GM18526 (cell line): ENCODE results near the gene ARHGEF28.

ENCODE experiments used
- POLR2A ChIP-seq: IDR thresholded peaks from 3 replicates; pipeline ENCODE4 v1.6.1; 2011; ENCODE audit not compliant: insufficient read length; ENCODE audit errors: extremely low read depth

Gene ARHGEF28

DNA sequence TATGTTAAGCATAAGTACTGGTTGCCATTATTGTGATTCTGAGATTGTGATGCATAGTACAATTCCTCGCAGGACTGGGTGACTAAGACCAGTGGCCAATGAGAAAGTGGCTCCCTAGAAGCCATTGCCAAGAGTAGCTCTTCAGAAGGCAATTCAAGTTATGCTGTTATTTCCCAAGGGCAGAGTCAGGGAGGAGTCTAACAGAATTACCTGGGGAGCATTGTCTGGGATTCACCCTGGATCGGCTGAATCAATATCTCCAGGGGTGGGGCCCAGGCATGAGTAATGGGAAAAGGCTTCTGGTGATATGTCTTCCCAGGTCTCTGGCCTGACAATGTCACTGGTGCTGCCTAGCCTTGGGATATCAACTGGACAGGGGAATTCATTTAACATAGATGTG, 10.9 kb upstream of the ARHGEF28 start:
- TF ChIP-seq POLR2A, result no peak

DNA sequence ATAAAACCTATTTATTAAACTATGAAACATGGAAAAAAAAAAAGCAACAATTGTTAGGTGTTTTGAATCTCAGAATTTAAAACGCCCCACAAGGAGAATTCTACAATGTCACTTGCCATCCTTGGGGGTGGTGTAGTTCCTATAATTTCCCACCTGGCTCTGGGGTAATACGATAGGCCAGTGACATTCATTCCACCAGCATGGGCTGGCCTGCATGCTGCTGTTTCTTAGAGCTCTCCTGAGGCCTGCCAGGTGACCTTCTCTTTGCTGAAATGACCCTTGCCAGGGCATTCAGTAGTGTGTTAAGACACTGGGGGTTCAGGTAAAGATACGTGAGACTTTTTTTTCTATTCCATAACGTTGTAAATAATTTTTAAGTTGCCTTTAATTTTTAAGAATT, 10.0 kb upstream of the ARHGEF28 start:
- TF ChIP-seq POLR2A, result no peak

DNA sequence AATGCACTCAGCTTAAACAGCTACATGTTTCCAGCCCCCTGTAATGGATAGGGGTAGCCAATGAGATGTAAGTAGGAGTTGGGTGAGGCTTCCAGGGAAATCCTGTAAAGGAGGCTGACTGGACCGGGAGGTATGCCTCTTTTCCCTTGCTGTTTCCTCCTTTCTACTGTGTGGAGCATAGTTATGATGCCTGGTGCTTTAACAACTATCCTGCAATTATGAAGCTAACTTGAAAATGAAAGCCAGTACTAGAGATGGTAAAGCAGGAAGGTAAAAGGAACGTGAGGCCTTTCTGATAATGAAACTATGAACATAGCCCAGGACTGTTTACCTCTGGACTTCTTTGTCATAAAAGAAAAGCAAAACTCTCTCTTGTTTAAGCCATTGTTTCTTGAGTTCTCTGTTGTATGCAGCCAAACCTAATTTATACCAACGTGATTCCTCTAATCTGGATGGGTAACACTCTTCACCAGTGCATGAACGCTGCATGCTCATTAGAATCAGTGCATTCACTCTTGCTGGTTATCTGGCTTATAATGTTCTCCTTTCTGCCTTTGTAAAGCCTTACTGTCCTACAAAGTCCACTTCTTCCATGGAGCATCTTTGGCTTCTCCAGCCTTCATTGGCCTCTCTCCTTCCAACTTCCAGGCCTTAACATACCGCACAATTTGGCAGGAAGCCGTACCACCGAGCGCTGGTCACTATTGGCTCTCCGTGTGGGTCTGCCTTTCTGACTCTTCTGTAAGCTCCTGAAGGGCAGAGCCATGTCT, 8.3 kb upstream of the ARHGEF28 start:
- TF ChIP-seq POLR2A, result no peak

DNA sequence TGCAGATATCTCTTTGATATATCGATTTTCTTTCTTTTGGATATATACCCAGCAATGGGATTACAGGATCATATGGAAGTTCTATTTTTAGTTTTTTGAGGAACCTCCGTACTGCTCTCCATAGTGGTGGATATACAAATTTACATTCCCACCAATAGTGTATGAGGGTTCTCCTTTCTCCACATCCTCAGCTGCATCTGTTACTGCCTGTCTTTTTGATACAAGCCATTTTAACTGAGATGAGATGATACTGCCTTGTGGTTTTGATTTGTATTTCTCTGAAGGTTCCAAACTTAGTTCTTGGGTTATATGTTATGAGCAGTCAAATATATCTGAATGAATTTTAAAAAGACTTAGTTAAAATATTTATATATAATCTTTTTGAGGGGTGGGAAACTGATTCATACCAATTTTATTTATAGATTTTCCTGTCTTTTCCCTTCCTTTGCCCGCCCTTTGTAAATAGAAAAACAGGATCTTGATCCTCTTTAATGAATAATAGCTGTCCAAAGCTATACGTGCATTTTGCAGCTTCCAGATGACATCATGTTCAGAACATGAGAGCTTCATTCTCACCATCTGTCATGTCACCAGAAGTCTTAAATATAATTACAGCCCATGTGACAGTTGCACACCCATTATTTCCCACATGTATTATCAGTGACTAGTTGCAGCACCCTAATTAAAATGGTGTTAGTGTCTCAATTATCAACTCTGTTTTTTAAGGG, 6.2 kb upstream of the ARHGEF28 start:
- no peak for TF ChIP-seq POLR2A

DNA sequence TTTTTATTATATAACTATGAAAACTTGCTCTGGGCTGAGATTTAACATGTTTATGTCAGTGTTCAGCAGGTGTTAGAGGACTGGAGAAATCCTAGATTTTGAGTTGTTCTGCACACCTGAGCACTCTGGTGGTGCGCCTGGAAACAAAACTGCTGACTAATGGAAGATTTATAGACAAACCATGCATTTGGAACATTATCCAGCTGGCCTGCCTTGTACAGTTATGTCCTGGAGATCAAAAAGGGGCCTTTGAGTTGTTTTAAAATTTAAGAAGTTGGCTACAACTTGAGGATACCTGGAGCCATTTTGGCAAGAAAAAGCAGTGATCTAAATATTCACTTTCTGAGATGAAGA, 5.7 kb upstream of the ARHGEF28 start:
- no peak for TF ChIP-seq POLR2A

DNA sequence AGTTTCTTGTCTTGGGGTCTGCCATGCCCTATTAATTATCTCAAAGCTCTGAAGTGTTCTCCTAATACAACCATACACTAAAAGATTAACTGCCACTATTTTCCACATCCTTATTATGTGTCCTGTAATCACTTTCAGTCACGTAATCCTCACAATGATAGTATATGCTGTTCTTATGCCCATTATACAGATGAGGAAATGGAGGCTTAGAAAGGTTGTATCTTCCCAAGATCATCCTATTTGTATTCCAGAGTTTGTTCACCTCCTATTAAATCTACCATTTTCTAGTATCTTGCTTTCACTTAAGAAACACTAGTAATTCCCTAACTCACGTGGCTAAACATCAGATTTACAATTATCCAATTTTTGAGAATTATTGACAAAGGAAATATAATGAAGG, 2.9 kb upstream of the ARHGEF28 start:
- TF ChIP-seq POLR2A, result no peak

DNA sequence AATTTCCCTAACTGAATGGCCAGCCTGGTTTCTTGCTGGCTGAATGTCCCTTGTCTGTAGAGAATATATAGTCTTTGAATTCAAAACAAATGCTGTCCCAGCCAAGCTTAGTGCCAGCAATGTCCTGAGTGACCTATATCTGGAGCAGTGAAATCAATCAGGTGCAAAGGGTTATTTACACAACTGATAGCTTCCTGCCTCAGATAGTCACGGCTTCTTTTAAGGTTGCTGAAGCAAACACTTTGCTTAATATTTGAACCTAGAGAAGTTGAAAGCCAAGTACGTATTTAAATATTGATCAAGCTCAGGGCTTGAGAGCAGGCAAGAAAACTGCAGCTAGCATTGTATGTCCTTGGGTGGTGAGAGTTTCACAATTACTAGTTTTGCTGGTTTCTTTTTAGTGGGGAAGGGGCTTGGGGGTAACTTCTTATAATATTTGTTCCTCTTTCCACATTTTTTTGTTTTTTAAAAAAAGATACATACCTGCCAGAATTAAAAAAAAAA, 2.0 kb upstream of the ARHGEF28 start:
- no peak for TF ChIP-seq POLR2A

DNA sequence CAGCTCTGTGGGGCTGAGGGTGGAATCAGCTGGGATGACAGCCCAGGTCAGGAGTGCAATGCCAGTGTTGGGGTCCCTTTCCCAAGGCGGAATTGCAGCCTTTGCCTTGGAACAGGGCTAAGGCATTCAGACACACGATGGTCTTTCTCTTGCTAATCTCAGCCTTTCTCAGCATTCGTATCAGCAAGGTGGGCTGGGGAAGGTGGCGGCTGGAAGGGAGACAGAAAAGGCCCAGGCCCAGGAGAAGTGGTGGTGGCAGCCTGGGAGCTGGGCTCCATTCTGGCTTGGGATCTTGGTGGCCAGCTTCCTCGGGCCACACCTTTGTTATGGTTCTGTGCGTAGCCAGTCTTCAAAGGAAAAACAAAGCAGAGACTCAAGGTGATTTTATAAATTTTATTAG, 1.1 kb upstream of the ARHGEF28 start:
- TF ChIP-seq POLR2A, result no peak

DNA sequence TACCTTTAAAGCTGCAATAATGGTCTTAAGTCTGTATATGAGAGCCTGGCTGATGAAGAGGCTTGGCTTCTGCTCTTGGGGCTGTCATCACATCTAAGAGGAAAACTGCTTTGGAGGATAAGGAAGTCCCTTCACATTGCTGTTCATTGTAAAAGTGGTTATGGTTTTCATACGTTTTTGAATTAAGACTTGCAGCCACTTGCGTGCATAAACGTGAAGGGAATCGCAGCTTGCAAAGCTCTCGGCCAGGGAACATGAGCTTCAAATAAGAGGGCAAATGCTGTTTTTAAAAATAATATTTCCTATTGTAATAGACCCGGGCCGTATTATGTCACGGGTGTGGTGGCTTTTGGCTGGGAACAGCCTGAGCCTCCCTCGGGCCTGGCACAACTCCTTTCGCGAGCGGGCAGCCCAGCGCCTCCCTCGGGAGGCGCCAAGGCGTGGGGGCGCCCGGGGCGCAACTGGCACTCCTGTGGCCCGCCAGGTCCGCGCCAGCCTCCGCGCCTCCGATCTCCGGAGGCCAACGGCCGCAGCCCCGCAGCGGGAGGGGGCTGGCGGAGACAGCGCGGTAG, 538 bp upstream of the ARHGEF28 start:
- TF ChIP-seq POLR2A, result no peak

DNA sequence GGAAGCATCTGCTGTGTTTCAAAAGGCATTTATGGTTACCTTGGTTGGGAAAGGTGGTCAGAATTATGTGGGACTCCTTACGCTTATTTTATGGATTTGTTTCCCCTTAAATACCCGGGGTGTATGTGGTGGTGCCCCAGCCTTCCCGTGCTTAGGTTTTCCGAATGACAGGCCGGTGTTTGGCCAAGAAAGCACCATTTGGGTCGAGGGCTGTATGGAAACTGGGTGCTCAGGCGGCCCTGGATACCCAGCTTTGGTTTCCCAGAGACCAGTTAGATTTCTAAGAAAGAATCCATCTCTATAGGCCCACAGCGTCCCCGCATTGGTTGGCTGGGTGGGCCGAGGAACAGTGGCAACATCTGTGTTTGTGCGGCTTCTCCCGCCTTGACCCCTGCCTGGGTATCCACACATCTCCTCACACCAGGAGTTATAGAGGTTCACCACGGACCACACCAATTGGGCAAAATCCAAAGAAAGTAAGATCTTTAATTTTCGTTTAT, 868 bp downstream of the ARHGEF28 start:
- TF ChIP-seq POLR2A, result no peak

DNA sequence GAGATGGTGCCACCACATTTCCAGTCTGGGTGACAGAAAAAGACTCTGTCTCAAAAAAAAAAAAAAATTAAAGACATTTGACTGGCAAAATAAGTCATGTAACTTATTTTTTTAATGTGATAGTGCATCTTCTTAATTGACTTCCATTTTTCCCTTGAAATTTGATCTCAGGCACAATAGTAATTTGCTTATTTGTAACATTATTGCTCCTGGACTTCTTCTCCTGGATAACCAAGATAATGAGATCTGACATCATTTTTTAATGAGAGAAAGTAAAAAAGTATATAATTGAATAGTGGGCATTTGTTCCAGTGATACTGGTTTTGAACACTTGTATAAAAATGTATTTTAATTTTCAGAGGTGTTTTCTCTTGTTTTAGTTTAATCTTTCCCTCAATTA, 3.5 kb downstream of the ARHGEF28 start:
- no peak for TF ChIP-seq POLR2A

DNA sequence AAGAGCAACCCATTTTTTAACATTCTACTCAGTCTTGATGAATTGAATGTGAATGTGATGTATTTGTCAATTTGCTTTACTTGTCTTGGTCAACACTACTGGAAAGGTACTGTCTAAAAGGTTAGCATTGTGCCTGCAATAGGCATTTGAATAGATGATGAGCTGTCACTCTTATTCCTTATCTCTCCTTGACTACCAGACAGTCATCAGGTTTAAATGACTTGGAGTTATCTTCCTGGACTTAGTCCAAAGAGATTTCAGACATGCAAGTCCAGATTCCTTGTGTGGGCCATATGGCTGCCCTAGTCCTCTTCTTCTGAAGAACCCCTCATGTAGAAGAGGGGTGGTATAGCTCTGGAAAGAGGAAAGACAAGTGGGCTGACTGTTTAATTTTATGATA, 4.8 kb downstream of the ARHGEF28 start:
- TF ChIP-seq POLR2A, result no peak

DNA sequence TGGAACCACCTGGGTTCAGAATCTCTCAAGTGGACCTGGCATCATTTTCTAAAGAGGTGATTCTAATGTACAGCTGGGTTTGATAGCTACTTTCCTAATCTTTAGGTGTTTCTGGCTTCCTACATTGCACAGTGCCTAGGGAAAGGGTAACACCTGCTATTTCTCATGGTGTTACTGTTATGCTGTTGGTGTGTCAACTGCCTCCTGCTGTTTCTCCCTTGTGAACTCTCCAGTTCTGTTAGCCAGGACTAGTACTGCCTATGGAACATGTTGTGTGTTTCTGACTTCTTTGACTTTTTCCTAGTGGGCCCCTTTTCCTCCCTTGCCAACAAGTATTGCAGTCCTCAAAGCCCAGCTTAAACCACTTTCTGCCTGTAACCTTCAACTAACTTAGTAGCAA, 5.5 kb downstream of the ARHGEF28 start:
- TF ChIP-seq POLR2A, result no peak

DNA sequence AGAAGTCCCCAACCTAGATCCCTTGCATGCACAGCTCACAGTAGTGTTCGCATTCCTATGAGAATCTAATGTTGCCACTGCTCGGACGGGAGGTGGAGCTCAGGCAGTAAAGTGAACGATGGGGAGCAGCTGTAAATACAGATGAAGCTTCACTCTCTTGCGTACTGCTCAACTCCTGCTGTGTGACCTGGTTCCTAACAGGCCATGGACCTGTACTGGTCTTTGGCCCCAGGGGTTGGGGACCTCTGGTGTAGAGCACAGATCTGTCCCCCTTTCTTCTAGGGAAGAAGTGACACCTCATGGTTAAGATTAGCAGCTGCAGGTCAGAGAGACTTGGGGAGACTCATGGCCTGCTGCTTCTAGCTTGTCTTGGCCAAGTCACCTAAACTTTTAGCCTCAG, 7.1 kb downstream of the ARHGEF28 start:
- no peak for TF ChIP-seq POLR2A

DNA sequence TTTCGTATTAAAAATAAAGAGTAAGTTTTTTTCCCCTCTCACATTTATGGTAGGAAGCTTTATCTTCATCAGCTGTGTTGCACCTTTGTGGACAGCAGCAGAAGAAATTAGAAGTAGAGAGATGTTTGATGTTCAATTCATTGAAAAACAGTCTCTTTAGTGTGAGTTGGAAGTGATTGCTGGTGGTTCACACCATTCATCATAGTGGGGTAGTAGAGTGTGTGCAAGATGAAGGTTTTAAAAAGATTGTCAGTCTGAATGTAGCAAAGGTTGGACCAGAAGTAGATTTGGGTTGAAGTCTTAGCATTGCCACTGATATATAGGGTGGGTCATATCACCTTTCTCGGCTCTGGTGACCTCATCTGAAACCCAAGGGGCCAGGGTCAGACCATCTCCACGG, 10.4 kb downstream of the ARHGEF28 start:
- no peak for TF ChIP-seq POLR2A

DNA sequence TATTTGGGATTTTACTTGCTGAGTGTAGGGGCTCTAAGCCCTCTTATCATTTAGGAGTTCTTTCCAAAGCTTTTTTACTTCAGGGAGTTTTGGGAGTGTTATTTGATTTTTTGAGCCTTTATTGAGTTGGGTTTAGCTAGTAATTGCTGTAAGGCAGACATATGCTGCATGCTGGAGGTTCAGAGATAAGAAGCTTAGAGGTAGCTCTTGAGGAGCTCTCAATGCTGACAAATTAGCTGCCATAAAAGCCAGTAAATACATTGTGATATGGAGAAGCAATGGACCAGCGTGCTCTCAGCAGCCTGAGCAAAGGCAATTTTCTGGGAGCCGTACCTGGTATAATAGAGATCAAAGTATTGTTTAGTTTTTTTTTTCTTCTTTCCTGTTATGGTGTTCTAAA, 11.6 kb downstream of the ARHGEF28 start:
- no peak for TF ChIP-seq POLR2A
